Stimulated activated CD8-positive, alpha-beta memory T cell treated with anti-CD3 and anti-CD28 coated beads, Interleukin-4, amount 100 ng/mL, for 24 hours (primary cell): ENCODE results near the gene PRKCH.

Source experiments
- DNase-seq: peaks from one replicate; pipeline ENCODE4 v3.0.0-alpha.2; 2020; ENCODE audit warnings: low read depth

PRKCH gene

GRCh38 chr14:61569308-61569707, 247.9 kb downstream of the PRKCH start:
- no peak for DNase-seq

GRCh38 chr14:61569812-61570548, 248.6 kb downstream of the PRKCH start:
- DNase-seq, result no peak

- no peak for DNase-seq
These were observed 249.3 kb downstream of the PRKCH start for GRCh38 chr14:61570549-61571290.

- no peak for DNase-seq
These were observed 250.5 kb downstream of the PRKCH start for GRCh38 chr14:61571917-61572316.

GRCh38 chr14:61573321-61573720, 251.9 kb downstream of the PRKCH start:
- DNase-seq, result no peak

GRCh38 chr14:61573748-61574513, 252.6 kb downstream of the PRKCH start:
- DNase-seq, result no peak

GRCh38 chr14:61574514-61574807, 253.1 kb downstream of the PRKCH start:
- DNase-seq, result no peak

GRCh38 chr14:61575126-61575525, 253.7 kb downstream of the PRKCH start:
- DNase-seq, result no peak

- DNase-seq, result no peak
These were observed 254.3 kb downstream of the PRKCH start for GRCh38 chr14:61575551-61576150.

GRCh38 chr14:61577506-61577931, 256.1 kb downstream of the PRKCH start:
- DNase-seq, result no peak

- DNase-seq, result no peak
These were observed 257.4 kb downstream of the PRKCH start for GRCh38 chr14:61578745-61579144.

- DNase-seq, result no peak
These were observed 260.0 kb downstream of the PRKCH start for GRCh38 chr14:61581340-61581739.

GRCh38 chr14:61581955-61582615, 260.7 kb downstream of the PRKCH start:
- DNase-seq, result no peak

- DNase-seq, result no peak
These were observed 261.4 kb downstream of the PRKCH start for GRCh38 chr14:61582815-61583214.

- DNase-seq, result no peak
These were observed 263.0 kb downstream of the PRKCH start for GRCh38 chr14:61584331-61584741.

- no peak for DNase-seq
These were observed 264.5 kb downstream of the PRKCH start for GRCh38 chr14:61585598-61586543.

- DNase-seq, result no peak
These were observed 265.2 kb downstream of the PRKCH start for GRCh38 chr14:61586544-61587055.

GRCh38 chr14:61587081-61587713, 265.8 kb downstream of the PRKCH start:
- no peak for DNase-seq

GRCh38 chr14:61588419-61588901, 267.1 kb downstream of the PRKCH start:
- no peak for DNase-seq
